IPS DF 4.7 (cell line): Measurements from ENCODE around the gene RFX2.
A peak's percentile ranks its signal among the peaks of the same experiment; 100 is the strongest.
"Not testable (repeated sequence)": the region's sequence is repeated elsewhere in the genome, so short reads cannot be mapped to it uniquely, and the experiment has no call there.

ENCODE experiments used
- DNase-seq: peaks from one replicate; pipeline ENCODE4 v3.0.0-alpha.2; 2013; ENCODE audit warnings: low spot score; ENCODE audit errors: extremely low read depth

The RFX2 gene

GRCh38 chr19:6041991-6042481 is 68.3 kb downstream of the RFX2 start:
- no peak for DNase-seq

- no peak for DNase-seq
These were observed 69.2 kb downstream of the RFX2 start for GRCh38 chr19:6041071-6041470.

DNA sequence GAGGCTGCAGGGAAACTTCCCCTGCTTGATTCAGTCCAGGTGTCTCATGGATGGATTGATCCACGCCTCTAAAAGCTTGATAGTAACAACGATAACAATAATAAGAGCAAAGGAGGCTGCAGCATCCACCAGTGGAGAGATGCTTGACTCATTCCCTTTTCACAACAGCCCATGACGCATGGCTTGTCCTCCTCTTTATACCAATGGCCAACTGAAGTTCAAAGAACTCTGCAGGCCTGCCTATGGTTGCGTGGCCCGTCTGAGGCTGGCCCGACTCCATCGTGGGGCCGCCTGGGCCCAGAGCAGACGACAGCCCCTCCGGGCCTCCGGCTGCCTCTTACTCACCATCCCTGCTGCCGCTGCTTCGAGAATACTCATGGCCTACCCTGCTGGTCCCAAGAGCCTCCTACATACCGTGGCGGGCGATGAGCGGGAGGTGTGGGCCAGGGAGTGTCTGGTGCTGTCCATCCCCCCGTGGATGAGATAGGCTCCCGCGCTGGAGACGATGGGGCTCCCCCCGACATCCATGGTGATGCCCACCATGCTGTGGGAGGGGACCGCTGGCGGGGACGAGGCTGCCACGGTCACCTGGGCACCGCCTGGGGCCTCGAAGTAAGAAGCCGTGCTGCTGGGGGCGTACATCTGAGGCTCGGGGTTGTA is 70.6 kb downstream of the RFX2 start:
- no peak for DNase-seq

- DNase-seq, result no peak
These were observed 71.5 kb downstream of the RFX2 start for GRCh38 chr19:6038634-6039405.

- DNase-seq, result no peak
These were observed 75.3 kb downstream of the RFX2 start for GRCh38 chr19:6035026-6035425.

- no peak for DNase-seq
These were observed 75.8 kb downstream of the RFX2 start for GRCh38 chr19:6034512-6034911.

GRCh38 chr19:6033744-6034264 is 76.5 kb downstream of the RFX2 start:
- DNase-seq, result no peak

- no peak for DNase-seq
These were observed 77.5 kb downstream of the RFX2 start for GRCh38 chr19:6032827-6033226.

- no peak for DNase-seq
These were observed 77.9 kb downstream of the RFX2 start for GRCh38 chr19:6032381-6032780.

- no peak for DNase-seq
These were observed 80.1 kb downstream of the RFX2 start for GRCh38 chr19:6030214-6030507.

DNA sequence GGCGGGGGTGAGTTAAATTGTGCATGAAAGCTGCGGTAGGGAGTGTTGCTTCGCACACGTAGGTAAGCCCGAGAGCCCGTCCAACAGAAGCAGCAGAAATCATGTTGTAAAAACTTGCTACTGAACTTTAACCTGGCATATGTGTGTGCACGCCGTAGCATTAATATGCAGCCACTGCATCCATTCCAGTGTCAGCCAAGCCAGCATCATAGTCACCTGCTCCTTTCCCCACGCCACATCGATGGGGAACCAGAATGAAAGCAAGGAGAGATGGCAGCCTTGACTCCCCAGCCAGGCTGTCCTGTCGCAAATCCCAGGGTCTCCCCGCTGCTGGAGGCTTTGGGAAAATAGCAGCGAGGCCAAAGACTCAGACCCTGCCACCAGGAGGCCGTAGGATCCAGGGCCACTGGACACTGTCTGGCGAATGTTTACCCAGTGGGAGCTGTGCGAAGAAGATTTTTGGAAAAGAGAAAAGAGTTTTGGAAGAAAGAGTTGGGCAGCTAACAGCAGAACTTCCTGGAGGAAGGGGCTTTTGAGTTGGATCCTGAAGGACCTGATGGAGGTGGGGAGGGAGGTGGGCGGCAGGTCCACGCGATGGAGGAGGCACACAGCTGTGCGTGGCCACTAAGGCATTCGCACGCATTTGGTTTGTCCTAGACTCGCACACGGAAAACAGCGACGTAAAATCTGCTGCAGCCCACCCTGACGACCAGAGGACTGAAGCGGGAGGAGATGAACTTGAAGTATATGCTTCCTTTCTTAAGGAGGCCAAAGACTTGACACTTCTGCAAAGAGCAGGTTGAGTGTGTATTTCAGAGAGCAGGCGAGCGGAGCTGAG is 83.7 kb downstream of the RFX2 start:
- DNase-seq, result no peak

- DNase-seq, result not testable (repeated sequence)
These were observed 85.5 kb downstream of the RFX2 start for GRCh38 chr19:6024756-6025155.

DNA sequence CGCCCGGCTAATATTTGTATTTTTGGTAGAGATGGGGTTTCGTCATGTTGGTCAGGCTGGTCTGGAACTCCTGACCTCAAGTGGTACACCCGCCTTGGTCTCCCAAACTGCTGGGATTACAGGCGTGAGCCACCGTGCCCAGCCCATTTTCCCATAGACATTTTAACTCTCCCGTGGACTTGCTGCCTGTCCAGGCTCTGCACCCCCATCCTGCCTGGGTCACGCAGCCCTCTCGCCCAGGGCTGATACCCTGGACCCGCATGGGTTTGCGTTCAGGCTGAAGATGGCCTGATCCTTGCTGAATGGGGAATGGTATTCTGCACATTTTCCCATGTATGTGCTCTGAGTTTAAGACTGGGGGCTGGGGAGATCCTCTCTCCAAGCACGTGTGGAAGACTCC is 86.4 kb downstream of the RFX2 start:
- DNase-seq, result no peak

DNA sequence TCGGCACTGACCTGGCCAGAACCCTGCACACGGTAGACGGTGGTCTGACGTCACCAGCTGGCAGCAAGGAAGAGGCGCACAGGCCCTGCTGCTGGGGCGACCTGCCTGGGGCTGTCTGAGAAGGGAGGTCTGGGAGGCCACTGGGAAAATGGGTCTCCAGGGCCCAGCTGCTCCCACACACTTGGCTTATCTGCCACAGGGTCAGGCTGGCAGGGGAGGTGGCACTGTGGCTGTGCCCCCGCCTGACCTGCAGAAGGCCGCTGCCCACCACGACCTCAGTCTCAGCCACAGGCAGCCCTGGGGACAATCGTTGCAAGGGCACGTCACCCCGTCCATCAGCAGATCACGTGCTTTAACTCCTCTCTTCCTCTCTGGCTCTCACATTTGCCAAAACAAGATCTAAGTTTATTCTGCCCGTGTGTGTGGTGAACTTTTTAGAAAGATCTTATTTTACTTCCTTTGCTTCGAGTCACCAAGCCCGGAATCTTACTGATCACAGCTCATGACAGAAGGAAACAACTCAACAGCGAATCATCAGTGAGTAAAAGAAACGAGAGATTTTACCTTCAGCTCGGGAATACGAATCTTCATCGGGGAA is 87.1 kb downstream of the RFX2 start:
- DNase-seq, result no peak

GRCh38 chr19:6022570-6023064 is 87.7 kb downstream of the RFX2 start:
- DNase-seq, result no peak

- DNase-seq, result peak; percentile 69
These were observed 88.3 kb downstream of the RFX2 start for GRCh38 chr19:6021878-6022569.

DNA sequence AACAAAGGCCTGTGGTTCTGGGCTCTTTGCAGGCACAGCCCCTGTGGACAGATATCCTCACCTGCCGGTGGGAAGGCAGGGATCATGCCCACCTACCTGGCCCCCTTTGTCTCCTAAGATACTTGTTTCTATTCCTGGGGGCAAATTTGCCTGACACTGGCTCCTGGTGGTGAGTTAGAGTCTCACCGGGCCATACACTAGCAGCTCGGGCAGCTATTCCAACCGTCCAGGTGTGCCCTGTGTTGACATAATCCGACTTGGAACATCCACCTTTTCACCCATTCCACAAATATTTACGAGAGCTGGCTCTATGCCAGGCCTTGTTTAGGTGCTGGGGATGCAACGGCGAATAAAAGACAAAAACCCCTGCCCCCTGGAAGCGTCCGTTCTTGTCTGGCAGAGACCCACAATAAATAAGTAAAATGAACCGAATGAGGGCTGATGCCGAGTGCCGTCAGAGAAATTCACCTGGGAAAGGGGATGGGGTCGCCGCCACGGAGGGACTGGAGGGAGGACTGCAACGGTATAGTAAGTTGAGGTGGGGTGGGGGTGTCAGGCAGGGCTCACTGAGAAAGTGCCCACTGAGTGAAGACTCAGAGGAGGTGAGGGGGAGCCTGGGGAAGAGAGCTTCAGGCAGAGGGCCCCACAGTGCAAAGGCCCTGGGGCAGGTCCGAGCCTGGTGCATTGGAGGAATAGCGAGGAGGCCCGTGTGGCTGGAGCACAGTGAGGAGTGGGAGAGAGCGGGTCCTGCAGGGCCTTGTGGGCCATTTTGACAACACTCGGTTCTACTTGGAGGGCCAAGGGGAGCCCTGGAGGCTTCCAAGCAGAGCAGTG is 89.1 kb downstream of the RFX2 start:
- DNase-seq, result no peak

GRCh38 chr19:6020166-6020882 is 90.0 kb downstream of the RFX2 start:
- DNase-seq, result no peak

DNA sequence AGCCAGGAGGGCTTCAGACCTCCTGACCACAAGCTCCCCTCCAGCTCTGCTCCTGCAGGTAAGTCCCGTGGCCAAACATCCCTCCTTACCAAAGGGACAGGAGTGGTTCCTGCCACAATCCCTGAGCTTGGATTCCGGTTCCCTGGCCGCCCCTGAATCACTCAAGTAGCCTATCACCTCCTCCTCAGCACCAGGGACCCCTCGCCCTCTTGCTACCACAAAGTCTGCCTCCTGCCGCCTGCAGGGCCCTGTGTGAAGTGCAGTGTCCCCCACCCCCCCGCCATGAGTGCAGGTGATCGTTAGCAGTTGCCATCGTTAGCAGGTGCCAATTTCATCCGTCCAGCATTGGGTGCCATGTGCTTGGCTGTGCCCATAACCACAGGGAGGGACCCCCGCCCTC is 91.5 kb downstream of the RFX2 start:
- DNase-seq, result no peak
